ENCODE results near the gene METTL17. TPM values are rescaled to one million over a fixed set of nuclear protein-coding genes. Genes with fewer than 3 reads are reported as not detected.

The METTL17 gene, protein sequence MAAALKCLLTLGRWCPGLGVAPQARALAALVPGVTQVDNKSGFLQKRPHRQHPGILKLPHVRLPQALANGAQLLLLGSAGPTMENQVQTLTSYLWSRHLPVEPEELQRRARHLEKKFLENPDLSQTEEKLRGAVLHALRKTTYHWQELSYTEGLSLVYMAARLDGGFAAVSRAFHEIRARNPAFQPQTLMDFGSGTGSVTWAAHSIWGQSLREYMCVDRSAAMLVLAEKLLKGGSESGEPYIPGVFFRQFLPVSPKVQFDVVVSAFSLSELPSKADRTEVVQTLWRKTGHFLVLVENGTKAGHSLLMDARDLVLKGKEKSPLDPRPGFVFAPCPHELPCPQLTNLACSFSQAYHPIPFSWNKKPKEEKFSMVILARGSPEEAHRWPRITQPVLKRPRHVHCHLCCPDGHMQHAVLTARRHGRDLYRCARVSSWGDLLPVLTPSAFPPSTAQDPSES
- total RNA-seq (2021) = 79.5 to 98.1 TPM (median 90.8 TPM) in 3 replicates
- percentile 91 among the genes with signal in this experiment for Bru-seq, nascent RNA
- long read RNA-seq, experiment 1, transcript METTL17-202 (13 exons, 1,586 nt) = minor isoform, 42 of 232 reads
- long read RNA-seq, experiment 1, transcript METTL17-201 (14 exons, 1,749 nt) = major isoform, 107 of 232 reads
- long read RNA-seq, experiment 1, transcript METTL17-224 (14 exons, 1,529 nt) = minor isoform, 10 of 232 reads
- long read RNA-seq, experiment 1, transcript METTL17-216 (13 exons, 1,605 nt) = minor isoform, 19 of 232 reads
- long read RNA-seq, experiment 1, partial matches to known transcripts = 12 of 232 reads
- long read RNA-seq, experiment 1, other reads (novel, unspliced or antisense) = 35 of 232 reads
- long read RNA-seq, experiment 2, partial matches to known transcripts = 32 of 84 reads
- long read RNA-seq, experiment 2, other reads (novel, unspliced or antisense) = 51 of 84 reads
- long read RNA-seq, experiment 3, transcript METTL17-201 (14 exons, 1,749 nt) = major isoform, 144 of 297 reads
- long read RNA-seq, experiment 3, transcript METTL17-216 (13 exons, 1,605 nt) = minor isoform, 18 of 297 reads
- long read RNA-seq, experiment 3, transcript METTL17-202 (13 exons, 1,586 nt) = minor isoform, 73 of 297 reads
- long read RNA-seq, experiment 3, transcript METTL17-224 (14 exons, 1,529 nt) = minor isoform, 12 of 297 reads
- long read RNA-seq, experiment 3, partial matches to known transcripts = 12 of 297 reads
- long read RNA-seq, experiment 3, other reads (novel, unspliced or antisense) = 30 of 297 reads

DNA sequence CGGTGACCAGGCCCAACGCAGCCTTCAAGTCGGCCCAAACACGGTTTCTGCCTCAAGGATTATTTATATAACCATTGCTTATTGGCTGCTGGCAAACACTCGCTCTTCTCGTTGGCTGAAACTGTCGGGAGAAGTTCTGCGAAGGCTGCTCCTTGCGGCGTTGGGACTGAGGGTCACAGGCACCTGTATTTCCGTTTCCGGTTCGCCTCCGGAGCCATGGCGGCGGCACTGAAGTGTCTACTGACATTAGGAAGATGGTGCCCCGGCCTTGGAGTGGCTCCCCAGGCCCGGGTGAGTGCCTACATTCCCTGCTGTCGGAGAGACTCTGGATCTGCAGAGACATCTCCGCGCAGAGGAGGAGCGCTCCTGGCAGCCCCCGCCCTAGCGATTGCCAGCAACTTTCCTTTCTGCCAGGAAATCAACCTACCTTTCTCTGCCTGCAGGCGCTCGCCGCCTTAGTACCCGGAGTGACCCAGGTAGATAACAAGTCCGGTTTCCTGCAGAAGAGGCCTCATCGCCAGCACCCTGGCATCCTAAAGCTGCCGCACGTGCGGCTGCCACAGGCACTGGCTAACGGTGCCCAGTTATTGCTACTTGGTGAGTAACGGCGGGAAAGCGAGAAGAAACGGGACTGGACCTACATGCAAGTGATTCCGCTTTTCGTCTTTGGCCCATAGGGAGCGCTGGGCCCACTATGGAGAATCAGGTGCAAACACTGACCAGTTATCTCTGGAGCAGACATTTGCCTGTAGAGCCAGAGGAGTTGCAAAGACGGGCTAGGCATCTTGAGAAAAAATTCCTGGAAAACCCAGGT is at the start of gene METTL17:
METTL17 (plus strand) TSS at position 194 of the 814 bp plus-strand sequence; CDS start at position 217, 23 bp downstream.
- H3K9me3 Mint-ChIP-seq = no peaks in the 10 kb centered on the region
- peaks cover 17% of the 10 kb centered on the region for H3K4me1 Mint-ChIP-seq
- POLR2A ChIA-PET = no interaction called here
- CTCF ChIA-PET = interaction anchor here (0.9 to 2.3 kb wide), 2 partner anchors 19 kb away, joined by 3 to 12 read pairs; no protein-coding TSS in a partner anchor
- peaks cover 37% of the 10 kb centered on the region for H3K36me3 Mint-ChIP-seq
- peak; percentile 82 for DNase-seq (ENCODE audit: low spot score)
- no peaks in the 10 kb centered on the region; the same call in 1 of the 2 replicates for H3K27me3 Mint-ChIP-seq (ENCODE audit: low read depth)
- peak within 1 kb of the TSS; percentile 89 for H3K4me3 Mint-ChIP-seq
- peak within 1 kb of the TSS; percentile 91; the same call in 1 of the 2 replicates for H3K27ac Mint-ChIP-seq
- peak; percentile 96 for ATAC-seq
- TF ChIP-seq NFYB (CRISPR knock-in tag; conservative IDR thresholded peaks at IDR 0.05; ENCODE audit: low read depth) (peak; percentile 91), ETV6 (CRISPR knock-in tag; IDR thresholded peaks at IDR 0.05) (peak; percentile 60; the same call in 1 of the 2 replicates), TEAD4 (CRISPR knock-in tag; IDR thresholded peaks at IDR 0.05) (no peak), NR2C2 (CRISPR knock-in tag; IDR thresholded peaks at IDR 0.05) (peak; percentile 86), SOX15 (CRISPR knock-in tag; IDR thresholded peaks at IDR 0.05) (no peak), IRF2 (CRISPR knock-in tag; IDR thresholded peaks at IDR 0.05; ENCODE audit: borderline replicate concordance, low read depth) (no peak), GRHL2 (CRISPR knock-in tag; IDR thresholded peaks at IDR 0.05; ENCODE audit: insufficient replicate concordance, severe bottlenecking) (no peak), HMGA2 (CRISPR knock-in tag; IDR thresholded peaks at IDR 0.05) (no peak), CREM (CRISPR knock-in tag; IDR thresholded peaks at IDR 0.05) (0 out of 2 replicates have a peak, but pooled peaks have one; percentile 21), ZNF263 (CRISPR knock-in tag; IDR thresholded peaks at IDR 0.05; ENCODE audit: low read depth) (no peak), GABPB1 (CRISPR knock-in tag; IDR thresholded peaks at IDR 0.05) (peak; percentile 61)
- TF ChIP-seq, protein P1, sequence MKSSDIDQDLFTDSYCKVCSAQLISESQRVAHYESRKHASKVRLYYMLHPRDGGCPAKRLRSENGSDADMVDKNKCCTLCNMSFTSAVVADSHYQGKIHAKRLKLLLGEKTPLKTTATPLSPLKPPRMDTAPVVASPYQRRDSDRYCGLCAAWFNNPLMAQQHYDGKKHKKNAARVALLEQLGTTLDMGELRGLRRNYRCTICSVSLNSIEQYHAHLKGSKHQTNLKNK (CRISPR knock-in tag; IDR thresholded peaks at IDR 0.05) = no peak
- TF ChIP-seq, protein P2, sequence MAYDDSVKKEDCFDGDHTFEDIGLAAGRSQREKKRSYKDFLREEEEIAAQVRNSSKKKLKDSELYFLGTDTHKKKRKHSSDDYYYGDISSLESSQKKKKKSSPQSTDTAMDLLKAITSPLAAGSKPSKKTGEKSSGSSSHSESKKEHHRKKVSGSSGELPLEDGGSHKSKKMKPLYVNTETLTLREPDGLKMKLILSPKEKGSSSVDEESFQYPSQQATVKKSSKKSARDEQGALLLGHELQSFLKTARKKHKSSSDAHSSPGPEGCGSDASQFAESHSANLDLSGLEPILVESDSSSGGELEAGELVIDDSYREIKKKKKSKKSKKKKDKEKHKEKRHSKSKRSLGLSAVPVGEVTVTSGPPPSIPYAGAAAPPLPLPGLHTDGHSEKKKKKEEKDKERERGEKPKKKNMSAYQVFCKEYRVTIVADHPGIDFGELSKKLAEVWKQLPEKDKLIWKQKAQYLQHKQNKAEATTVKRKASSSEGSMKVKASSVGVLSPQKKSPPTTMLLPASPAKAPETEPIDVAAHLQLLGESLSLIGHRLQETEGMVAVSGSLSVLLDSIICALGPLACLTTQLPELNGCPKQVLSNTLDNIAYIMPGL (CRISPR knock-in tag; IDR thresholded peaks at IDR 0.05) = no peak
- TF ChIP-seq, protein P3, sequence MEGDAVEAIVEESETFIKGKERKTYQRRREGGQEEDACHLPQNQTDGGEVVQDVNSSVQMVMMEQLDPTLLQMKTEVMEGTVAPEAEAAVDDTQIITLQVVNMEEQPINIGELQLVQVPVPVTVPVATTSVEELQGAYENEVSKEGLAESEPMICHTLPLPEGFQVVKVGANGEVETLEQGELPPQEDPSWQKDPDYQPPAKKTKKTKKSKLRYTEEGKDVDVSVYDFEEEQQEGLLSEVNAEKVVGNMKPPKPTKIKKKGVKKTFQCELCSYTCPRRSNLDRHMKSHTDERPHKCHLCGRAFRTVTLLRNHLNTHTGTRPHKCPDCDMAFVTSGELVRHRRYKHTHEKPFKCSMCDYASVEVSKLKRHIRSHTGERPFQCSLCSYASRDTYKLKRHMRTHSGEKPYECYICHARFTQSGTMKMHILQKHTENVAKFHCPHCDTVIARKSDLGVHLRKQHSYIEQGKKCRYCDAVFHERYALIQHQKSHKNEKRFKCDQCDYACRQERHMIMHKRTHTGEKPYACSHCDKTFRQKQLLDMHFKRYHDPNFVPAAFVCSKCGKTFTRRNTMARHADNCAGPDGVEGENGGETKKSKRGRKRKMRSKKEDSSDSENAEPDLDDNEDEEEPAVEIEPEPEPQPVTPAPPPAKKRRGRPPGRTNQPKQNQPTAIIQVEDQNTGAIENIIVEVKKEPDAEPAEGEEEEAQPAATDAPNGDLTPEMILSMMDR (IDR thresholded peaks at IDR 0.05) = no peak
- TF ChIP-seq, protein P4, sequence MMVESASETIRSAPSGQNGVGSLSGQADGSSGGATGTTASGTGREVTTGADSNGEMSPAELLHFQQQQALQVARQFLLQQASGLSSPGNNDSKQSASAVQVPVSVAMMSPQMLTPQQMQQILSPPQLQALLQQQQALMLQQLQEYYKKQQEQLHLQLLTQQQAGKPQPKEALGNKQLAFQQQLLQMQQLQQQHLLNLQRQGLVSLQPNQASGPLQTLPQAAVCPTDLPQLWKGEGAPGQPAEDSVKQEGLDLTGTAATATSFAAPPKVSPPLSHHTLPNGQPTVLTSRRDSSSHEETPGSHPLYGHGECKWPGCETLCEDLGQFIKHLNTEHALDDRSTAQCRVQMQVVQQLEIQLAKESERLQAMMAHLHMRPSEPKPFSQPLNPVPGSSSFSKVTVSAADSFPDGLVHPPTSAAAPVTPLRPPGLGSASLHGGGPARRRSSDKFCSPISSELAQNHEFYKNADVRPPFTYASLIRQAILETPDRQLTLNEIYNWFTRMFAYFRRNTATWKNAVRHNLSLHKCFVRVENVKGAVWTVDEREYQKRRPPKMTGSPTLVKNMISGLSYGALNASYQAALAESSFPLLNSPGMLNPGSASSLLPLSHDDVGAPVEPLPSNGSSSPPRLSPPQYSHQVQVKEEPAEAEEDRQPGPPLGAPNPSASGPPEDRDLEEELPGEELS (CRISPR knock-in tag; IDR thresholded peaks at IDR 0.05) = 0 out of 2 replicates have a peak, but pooled peaks have one; percentile 54
- TF ChIP-seq, protein P5, sequence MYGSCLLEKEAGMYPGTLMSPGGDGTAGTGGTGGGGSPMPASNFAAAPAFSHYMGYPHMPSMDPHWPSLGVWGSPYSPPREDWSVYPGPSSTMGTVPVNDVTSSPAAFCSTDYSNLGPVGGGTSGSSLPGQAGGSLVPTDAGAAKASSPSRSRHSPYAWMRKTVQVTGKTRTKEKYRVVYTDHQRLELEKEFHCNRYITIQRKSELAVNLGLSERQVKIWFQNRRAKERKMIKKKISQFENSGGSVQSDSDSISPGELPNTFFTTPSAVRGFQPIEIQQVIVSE (CRISPR knock-in tag; IDR thresholded peaks at IDR 0.05; ENCODE audit: borderline replicate concordance) = no peak
- TF ChIP-seq, protein P6, sequence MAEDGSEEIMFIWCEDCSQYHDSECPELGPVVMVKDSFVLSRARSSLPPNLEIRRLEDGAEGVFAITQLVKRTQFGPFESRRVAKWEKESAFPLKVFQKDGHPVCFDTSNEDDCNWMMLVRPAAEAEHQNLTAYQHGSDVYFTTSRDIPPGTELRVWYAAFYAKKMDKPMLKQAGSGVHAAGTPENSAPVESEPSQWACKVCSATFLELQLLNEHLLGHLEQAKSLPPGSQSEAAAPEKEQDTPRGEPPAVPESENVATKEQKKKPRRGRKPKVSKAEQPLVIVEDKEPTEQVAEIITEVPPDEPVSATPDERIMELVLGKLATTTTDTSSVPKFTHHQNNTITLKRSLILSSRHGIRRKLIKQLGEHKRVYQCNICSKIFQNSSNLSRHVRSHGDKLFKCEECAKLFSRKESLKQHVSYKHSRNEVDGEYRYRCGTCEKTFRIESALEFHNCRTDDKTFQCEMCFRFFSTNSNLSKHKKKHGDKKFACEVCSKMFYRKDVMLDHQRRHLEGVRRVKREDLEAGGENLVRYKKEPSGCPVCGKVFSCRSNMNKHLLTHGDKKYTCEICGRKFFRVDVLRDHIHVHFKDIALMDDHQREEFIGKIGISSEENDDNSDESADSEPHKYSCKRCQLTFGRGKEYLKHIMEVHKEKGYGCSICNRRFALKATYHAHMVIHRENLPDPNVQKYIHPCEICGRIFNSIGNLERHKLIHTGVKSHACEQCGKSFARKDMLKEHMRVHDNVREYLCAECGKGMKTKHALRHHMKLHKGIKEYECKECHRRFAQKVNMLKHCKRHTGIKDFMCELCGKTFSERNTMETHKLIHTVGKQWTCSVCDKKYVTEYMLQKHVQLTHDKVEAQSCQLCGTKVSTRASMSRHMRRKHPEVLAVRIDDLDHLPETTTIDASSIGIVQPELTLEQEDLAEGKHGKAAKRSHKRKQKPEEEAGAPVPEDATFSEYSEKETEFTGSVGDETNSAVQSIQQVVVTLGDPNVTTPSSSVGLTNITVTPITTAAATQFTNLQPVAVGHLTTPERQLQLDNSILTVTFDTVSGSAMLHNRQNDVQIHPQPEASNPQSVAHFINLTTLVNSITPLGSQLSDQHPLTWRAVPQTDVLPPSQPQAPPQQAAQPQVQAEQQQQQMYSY (CRISPR knock-in tag; IDR thresholded peaks at IDR 0.05) = no peak; the same call in 1 of the 2 replicates
- TF ChIP-seq, protein P7, sequence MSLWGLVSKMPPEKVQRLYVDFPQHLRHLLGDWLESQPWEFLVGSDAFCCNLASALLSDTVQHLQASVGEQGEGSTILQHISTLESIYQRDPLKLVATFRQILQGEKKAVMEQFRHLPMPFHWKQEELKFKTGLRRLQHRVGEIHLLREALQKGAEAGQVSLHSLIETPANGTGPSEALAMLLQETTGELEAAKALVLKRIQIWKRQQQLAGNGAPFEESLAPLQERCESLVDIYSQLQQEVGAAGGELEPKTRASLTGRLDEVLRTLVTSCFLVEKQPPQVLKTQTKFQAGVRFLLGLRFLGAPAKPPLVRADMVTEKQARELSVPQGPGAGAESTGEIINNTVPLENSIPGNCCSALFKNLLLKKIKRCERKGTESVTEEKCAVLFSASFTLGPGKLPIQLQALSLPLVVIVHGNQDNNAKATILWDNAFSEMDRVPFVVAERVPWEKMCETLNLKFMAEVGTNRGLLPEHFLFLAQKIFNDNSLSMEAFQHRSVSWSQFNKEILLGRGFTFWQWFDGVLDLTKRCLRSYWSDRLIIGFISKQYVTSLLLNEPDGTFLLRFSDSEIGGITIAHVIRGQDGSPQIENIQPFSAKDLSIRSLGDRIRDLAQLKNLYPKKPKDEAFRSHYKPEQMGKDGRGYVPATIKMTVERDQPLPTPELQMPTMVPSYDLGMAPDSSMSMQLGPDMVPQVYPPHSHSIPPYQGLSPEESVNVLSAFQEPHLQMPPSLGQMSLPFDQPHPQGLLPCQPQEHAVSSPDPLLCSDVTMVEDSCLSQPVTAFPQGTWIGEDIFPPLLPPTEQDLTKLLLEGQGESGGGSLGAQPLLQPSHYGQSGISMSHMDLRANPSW (CRISPR knock-in tag; conservative IDR thresholded peaks at IDR 0.05; ENCODE audit: low read depth) = no peak

Measured in WTC11 (cell line).